C4-2B (cell line): Measurements from ENCODE around the gene PPP1R3C.
A peak's percentile ranks its signal among the peaks of the same experiment; 100 is the strongest.

Experiments used
- H3K27ac ChIP-seq: fragments of 450-650 bp; 2 replicates; pipeline ENCODE4 v1.5.1; 2017
- CTCF ChIP-seq: fragments of 450-650 bp; conservative IDR thresholded peaks from 2 replicates; pipeline ENCODE4 v1.5.1; 2017; ENCODE audit warnings: mild to moderate bottlenecking
- ZFX ChIP-seq: fragments of 450-650 bp; IDR thresholded peaks from 2 replicates; pipeline ENCODE4 v1.6.1; 2017

The PPP1R3C gene

GRCh38 chr10:91598211-91598977 is 34.5 kb downstream of the PPP1R3C start:
- no peak overlapping the region for H3K27ac ChIP-seq
- TF ChIP-seq CTCF (no peak), ZFX (no peak)

GRCh38 chr10:91597197-91597881 is 35.5 kb downstream of the PPP1R3C start:
- TF ChIP-seq CTCF (no peak), ZFX (no peak)
- H3K27ac ChIP-seq, result no peak overlapping the region

- no peak overlapping the region for H3K27ac ChIP-seq
- TF ChIP-seq CTCF (no peak), ZFX (no peak)
Observed at GRCh38 chr10:91596825-91597196, 36.1 kb downstream of the PPP1R3C start.

GRCh38 chr10:91593834-91594233 is 39.0 kb downstream of the PPP1R3C start:
- TF ChIP-seq ZFX (no peak), CTCF (no peak)
- no peak overlapping the region for H3K27ac ChIP-seq

- H3K27ac ChIP-seq, result no peak overlapping the region
- no peak for TF ChIP-seq ZFX
- no peak for TF ChIP-seq CTCF
Observed at GRCh38 chr10:91593366-91593765, 39.5 kb downstream of the PPP1R3C start.

GRCh38 chr10:91592266-91592975 is 40.5 kb downstream of the PPP1R3C start:
- no peak overlapping the region for H3K27ac ChIP-seq
- TF ChIP-seq CTCF (no peak), ZFX (no peak)

- peak overlapping the region; percentile 47; the same call in 1 of the 2 replicates for H3K27ac ChIP-seq
- TF ChIP-seq ZFX (no peak), CTCF (no peak)
Observed at GRCh38 chr10:91591797-91592174, 41.1 kb downstream of the PPP1R3C start.
